AG08395 (cell line): Measurements from ENCODE around the gene RAP1GAP2.
"Not testable (repeated sequence)": the region's sequence is repeated elsewhere in the genome, so short reads cannot be mapped to it uniquely, and the experiment has no call there.

Experiments
- DNase-seq: peaks from one replicate; pipeline ENCODE4 v3.0.0; 2012; ENCODE audit warnings: mixed read lengths, low spot score

Gene RAP1GAP2

DNA sequence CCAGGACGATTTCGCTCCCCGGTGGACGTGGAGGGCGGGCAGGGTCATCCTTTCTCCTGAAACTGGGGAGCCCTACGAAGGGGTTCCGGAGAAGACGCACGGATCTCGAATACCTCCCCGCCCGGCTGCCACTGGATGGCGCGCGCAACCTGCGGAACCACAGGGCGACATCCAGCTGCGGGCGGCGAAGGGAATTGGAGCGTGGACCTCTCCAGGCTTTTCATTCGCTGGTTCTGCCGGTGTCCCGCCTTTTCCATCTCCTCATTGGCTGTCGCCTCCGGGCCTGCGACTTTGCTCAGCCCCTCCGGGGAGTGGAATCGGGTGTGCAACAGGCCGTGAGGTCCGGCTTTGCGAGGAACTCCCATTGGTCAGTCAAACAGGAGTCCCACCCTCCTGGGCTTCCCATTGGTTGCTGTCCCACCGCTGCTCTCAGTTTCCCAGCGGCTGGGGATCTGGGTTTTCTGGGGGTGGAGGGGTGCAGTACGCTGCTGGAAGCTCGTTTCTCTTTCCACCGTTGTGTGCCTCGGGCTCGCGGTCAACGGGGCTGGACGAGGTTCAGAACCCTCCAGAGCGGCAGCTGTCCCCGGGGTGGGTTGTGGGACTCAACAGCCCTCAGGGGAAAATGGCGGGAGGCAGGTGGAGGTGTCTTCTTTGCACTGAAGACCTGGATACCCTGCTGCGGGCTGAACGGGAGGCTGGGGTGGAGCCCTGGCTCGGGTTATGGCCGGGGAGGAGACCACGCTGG, 252.7 kb downstream of the RAP1GAP2 start:
- peak; percentile 98 for DNase-seq

DNA sequence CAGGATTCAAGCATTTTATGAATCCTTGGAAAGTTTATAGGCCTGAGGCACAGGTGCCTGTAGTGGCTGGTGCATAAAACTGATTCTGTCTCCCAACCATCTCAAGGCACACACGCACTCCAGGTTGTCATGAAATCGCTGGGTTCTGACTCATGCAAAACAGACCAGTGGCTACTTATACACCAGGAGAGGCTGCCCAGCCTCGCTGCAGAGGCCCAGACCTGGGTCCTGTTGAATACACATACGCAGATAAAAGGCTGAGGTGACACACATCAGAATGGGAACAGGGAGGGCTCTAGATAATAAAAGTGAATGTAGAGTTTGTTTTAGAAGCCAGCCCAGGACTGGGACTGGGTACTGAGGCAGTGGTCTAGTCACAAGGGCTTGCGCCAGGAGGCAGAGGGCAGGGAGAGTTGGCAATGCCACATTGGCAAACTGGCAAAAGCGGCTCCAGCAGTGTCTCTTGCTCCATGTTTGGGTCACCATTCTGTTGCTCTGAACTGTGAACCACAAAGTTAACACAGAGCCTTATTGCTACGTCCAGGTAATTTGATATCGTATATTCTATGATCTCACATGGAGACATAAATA, 253.6 kb downstream of the RAP1GAP2 start:
- no peak for DNase-seq

- not testable (repeated sequence) for DNase-seq
These were observed 258.6 kb downstream of the RAP1GAP2 start for GRCh38 chr17:3054868-3055267.

GRCh38 chr17:3062824-3063377, 266.7 kb downstream of the RAP1GAP2 start:
- not testable (repeated sequence) for DNase-seq

GRCh38 chr17:3063507-3063906, 267.3 kb downstream of the RAP1GAP2 start, which contains the start of gene OR1D5:
Gene OR1D5 (minus strand): TSS chr17:3063607. CDS start chr17:3063607, 0 bp downstream.
- DNase-seq = not testable (repeated sequence)

- DNase-seq = not testable (repeated sequence)
These were observed 269.0 kb downstream of the RAP1GAP2 start for GRCh38 chr17:3065192-3065591.

DNA sequence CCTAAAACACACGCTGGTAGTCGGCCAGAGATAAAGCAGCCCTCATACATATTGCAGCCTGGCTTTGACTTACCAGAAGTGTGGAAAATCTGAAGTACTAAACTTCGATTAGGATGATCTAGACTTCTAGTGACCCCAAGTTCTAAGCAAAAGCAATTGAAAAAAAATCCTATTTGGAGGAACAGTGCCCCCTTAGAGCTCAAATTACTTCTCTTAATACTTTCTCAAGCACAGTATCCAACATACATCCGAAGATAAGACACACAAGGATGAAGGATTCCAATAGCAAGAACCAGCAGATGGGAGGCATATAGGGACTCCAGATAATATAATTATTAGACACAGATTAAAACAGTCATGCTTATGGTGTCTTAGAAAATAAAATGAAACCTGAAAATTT, 277.6 kb downstream of the RAP1GAP2 start:
- not testable (repeated sequence) for DNase-seq
